Measurements from ENCODE around the gene TRMU.
"Not testable (repeated sequence)": the region's sequence is repeated elsewhere in the genome, so short reads cannot be mapped to it uniquely, and the experiment has no call there.

The TRMU gene

DNA sequence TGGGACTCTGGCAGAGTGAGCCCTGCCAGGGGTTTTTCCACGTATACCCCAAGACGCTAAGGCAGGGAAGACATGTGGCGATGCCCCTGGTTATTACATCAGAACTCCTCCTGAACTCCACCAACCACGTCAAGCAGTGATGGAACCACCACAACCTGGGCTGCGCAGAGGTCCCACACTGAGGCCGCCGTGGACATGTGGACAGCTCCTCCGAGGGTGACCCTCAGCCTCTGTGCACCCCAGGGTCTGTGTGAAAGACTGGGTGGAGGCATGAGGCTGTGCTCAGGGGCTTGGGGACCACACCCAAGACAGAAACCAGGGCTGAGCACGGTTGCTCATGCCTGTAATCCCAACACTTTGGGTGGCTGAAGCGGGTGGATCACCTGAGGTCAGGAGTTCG, 52.2 kb downstream of the TRMU start:
- Mint-ChIP-seq H3K9me3 (no peaks in the 10 kb centered on the region), H3K27ac (no peak overlapping the region), H3K27me3 (no peaks in the 10 kb centered on the region), H3K4me3 (no peak overlapping the region), H3K4me1 (no peaks in the 10 kb centered on the region), H3K36me3 (ENCODE audit: low read depth) (no peaks in the 10 kb centered on the region)
- ATAC-seq (no peak), DNase-seq (no peak)

DNA sequence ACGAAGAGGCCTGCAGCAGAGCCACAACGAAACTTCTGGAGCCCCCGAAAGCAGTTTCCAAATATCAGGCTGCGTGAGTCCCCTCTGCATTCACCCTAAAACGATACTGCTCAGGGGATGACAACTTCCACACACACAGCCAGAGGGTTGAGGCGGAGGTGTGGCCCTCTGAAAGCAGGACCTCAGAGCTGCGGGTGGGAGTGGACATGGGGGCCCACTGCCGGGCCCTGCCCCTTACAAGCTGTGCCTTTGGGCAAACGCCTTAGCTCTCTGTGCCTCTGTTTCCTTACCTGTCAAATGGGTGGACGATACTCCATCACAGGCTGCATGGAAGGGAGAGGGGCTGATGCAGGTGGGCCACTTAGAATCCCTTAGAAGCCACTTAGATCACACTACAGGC, 53.1 kb downstream of the TRMU start:
- Mint-ChIP-seq H3K36me3 (ENCODE audit: low read depth) (no peaks in the 10 kb centered on the region), H3K4me1 (peaks cover 1% of the 10 kb centered on the region), H3K9me3 (no peaks in the 10 kb centered on the region), H3K27me3 (no peaks in the 10 kb centered on the region), H3K27ac (no peak overlapping the region), H3K4me3 (no peak overlapping the region)
- ATAC-seq (no peak), DNase-seq (no peak)

DNA sequence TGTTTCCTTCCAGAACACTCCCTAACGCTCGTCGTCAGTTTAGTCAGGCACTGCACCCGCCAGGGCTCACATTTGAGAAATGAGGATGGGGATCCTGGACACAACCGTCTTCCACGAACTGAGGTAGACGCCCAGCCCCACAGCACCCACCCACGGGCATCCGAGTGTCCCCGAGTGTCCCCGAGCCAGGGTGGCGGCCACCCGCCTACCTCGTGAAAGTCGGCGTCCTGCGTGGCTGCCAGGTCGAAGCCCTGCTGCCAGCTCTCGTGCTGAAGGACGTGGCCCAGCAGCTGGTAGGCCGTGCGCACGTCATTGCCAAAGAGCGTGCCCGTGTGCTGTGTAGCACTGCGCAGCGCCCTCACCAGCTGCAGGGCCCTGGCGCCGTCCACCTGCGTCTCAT, 53.6 kb downstream of the TRMU start:
- H3K27me3 Mint-ChIP-seq, result no peaks in the 10 kb centered on the region

DNA sequence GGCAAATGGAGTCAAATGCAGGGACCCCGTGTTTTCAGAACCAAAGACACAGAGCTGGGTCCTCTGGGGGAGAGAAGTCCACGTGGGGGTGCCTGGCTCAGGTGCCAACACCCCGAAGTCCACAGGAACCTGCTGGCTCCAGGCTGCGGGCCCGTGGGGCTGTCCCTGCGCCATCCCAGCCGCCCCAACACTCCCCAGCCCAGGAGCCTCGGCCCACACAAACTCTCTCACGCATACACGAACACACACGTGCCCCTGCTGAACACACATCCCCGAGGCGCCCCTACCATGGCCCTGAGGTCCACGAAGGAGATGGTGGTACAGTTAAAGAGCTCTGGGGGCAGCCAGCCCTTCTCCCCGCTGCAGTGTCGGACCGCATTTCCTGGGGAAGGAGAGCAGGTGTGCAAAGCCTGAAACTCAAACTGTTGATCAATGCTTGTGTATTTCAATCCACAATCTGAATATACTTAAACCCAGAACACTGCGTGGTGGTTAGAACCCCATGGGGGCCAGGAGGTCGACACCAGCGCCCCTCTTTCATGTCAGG, 54.7 kb downstream of the TRMU start:
- H3K36me3 Mint-ChIP-seq (ENCODE audit: low read depth), result no peaks in the 10 kb centered on the region
- DNase-seq (no peak), ATAC-seq (no peak)
- no peaks in the 10 kb centered on the region for H3K27me3 Mint-ChIP-seq
- peaks cover 7% of the 10 kb centered on the region for H3K4me1 Mint-ChIP-seq
- no peak overlapping the region for H3K27ac Mint-ChIP-seq
- no peak overlapping the region for H3K4me3 Mint-ChIP-seq
- H3K9me3 Mint-ChIP-seq, result no peaks in the 10 kb centered on the region

More for the DNA sequence above, 53.6 kb downstream of the TRMU start:
- Mint-ChIP-seq H3K4me3 (no peak overlapping the region), H3K36me3 (ENCODE audit: low read depth) (no peaks in the 10 kb centered on the region), H3K4me1 (peaks cover 5% of the 10 kb centered on the region), H3K27ac (no peak overlapping the region), H3K9me3 (no peaks in the 10 kb centered on the region)
- ATAC-seq, result no peak
- DNase-seq, result no peak

DNA sequence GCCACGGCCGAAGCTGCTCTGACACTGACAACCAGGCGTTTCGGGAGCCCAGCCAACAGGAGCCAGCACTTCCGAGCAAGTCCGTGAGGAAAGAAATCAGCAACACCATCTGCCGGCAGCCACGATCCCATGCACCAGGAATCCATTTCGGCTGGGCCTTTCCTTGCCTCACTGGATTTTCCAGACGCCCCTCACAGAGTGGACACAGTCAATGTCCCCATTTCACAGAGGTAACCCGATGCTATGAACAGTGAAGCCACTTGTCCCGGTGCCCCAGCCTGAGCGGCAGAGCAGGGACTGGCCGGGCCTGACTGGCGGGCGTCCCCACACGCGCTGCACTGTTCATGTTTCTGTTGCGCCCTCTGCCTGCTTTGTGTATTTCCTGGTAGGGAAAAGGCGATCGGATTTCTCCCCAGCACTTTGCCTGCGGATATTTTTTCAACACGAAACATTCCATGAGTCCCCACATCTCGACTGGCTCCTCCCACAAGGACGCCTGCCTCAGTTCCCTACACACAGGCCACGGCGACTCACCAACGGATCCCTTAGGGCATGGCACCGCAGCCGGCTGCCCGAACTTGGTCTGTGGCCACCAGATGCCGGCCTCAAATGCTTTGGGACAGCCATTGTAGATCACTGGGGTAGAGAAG, 55.3 kb downstream of the TRMU start:
- Mint-ChIP-seq H3K36me3 (ENCODE audit: low read depth) (no peaks in the 10 kb centered on the region), H3K9me3 (no peaks in the 10 kb centered on the region), H3K27me3 (no peaks in the 10 kb centered on the region), H3K4me3 (no peak overlapping the region), H3K4me1 (peaks cover 7% of the 10 kb centered on the region), H3K27ac (no peak overlapping the region)
- ATAC-seq (no peak), DNase-seq (no peak)

DNA sequence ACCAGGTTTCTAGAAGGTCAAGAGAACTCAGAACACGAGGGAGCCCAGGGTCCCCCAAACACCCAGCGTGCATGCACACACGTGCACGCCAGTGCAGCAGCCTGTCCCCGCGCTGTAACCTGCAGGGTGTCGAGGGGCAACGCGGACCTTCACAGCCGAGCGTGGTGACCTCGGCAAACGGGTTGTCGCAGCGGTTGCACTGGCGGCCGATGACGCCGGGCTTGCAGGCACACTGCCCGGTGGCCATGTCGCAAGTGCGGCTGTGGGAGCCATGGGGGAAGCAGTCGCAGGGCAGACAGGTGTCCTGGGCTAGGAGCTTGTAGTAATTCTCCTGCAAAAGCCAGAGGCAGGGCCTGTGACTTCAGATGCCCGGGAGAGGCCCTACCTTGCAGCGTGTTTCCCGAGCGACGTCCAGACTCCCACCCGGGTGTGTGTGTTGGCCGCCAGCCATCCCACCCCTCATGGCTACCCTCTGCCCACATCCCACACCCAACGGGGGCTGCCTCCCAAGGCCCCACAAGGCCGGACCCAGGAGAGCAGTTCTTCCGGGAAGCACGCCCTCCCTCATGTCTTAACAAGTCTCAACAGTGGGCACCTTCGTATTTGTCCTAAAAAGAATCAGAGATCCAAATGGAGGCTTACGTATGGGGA, 56.1 kb downstream of the TRMU start:
- ATAC-seq (no peak), DNase-seq (no peak)
- Mint-ChIP-seq H3K36me3 (ENCODE audit: low read depth) (no peaks in the 10 kb centered on the region), H3K9me3 (no peaks in the 10 kb centered on the region), H3K4me1 (peaks cover 7% of the 10 kb centered on the region), H3K27ac (no peak overlapping the region), H3K27me3 (no peaks in the 10 kb centered on the region), H3K4me3 (no peak overlapping the region)

DNA sequence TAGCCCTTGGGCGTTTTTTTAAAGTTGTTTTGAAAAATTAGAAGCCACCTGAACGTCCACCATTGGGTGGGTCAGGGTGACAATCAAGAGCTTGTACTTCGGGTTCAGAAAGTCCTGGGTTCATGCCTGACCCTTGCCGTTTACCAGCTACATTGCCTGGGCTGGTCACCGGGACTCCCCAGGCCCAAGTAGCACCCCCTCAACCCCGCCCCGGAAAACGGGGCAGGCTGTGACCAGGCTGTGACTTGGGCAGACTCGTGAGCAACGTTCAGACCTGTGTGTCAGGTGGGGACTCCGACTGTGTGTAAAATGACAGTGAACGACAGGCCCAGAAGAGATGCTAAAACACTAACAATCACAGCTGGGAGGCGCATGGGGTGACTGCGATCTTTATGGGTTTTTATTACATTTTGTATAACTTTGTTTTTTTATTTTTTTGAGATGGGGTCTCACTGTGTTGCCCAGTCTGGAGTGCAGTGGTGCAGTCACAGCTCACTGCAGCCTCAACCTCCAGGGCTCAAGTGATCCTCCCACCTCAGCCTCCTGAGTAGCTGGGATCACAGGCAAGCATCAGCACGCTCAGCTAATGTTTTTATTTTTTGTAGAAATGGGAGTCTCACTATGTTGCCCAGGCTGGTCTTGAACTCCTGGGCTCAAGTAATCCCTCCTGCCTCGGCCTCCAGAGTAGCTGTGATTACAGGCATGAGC, 56.8 kb downstream of the TRMU start:
- DNase-seq (no peak), ATAC-seq (no peak)
- no peaks in the 10 kb centered on the region for H3K9me3 Mint-ChIP-seq
- H3K4me1 Mint-ChIP-seq, result peaks cover 7% of the 10 kb centered on the region
- H3K36me3 Mint-ChIP-seq (ENCODE audit: low read depth), result no peaks in the 10 kb centered on the region
- no peak overlapping the region for H3K27ac Mint-ChIP-seq
- H3K4me3 Mint-ChIP-seq, result no peak overlapping the region
- H3K27me3 Mint-ChIP-seq, result no peaks in the 10 kb centered on the region

DNA sequence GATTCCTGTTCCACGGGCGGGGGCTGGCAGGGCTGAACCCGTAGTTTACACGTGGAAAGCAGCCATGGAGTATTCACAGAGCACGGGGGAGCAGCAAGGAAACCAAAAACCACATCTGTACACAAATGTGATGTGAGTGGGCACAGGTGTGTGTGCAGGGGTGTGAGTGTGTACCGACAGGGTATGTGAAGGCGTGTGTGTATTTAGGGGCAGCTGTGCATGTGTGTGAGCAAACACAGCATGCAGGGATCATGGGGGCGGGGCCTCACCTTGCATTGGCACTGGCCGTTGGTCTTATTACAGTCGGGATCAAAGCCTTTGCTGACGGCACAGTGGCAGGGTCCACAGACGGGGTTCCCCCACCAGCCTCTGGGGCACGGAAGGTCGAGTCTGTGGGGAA, 58.4 kb downstream of the TRMU start:
- no peaks in the 10 kb centered on the region for H3K9me3 Mint-ChIP-seq
- ATAC-seq (no peak), DNase-seq (no peak)
- H3K36me3 Mint-ChIP-seq (ENCODE audit: low read depth), result no peaks in the 10 kb centered on the region
- no peaks in the 10 kb centered on the region for H3K27me3 Mint-ChIP-seq
- no peak overlapping the region for H3K27ac Mint-ChIP-seq
- no peak overlapping the region for H3K4me3 Mint-ChIP-seq
- H3K4me1 Mint-ChIP-seq, result peaks cover 7% of the 10 kb centered on the region

DNA sequence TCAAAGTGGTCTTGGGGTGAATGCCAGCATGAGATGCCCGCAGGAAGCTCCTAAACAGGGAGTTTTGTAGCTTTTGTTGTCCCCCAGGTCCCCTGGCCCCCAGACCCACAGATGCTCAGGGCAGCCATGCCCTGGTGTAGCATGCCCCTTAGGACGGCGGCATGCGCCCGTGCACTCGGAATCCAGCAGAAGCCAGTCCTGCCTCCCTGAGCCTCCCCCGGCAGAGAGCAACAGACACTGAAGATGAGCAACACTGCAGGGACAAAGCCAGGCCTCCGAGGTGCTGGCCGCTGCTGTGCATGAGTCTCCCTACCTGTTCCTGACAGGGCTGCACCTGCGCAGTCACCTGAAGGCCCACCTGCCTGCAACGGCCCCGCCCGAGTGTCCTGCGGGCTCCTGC, 59.1 kb downstream of the TRMU start:
- no peaks in the 10 kb centered on the region for H3K36me3 Mint-ChIP-seq (ENCODE audit: low read depth)
- no peak overlapping the region for H3K4me3 Mint-ChIP-seq
- no peaks in the 10 kb centered on the region for H3K27me3 Mint-ChIP-seq
- H3K4me1 Mint-ChIP-seq, result peaks cover 7% of the 10 kb centered on the region
- no peaks in the 10 kb centered on the region for H3K9me3 Mint-ChIP-seq
- ATAC-seq (no peak), DNase-seq (no peak)
- H3K27ac Mint-ChIP-seq, result no peak overlapping the region

DNA sequence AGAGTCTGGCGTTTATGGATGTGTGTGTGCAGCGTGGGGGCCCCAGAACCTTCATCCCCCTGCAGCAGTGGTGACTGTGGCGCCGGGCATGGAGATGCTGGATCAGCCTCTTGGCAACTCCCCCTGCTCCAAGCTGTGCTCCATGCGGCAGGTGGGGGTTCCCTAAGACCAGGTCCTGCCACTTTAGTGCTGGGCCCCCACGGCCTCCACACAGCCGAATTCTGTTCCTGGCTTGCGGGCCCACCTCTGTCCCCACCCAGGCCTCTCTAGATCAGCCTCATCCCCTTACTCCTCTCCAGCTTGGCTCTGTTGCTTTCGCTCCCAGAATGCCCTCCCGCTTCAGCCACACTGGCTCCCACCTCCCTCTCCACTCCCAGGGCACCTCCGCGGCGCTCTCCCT, 59.6 kb downstream of the TRMU start:
- no peaks in the 10 kb centered on the region for H3K36me3 Mint-ChIP-seq (ENCODE audit: low read depth)

DNA sequence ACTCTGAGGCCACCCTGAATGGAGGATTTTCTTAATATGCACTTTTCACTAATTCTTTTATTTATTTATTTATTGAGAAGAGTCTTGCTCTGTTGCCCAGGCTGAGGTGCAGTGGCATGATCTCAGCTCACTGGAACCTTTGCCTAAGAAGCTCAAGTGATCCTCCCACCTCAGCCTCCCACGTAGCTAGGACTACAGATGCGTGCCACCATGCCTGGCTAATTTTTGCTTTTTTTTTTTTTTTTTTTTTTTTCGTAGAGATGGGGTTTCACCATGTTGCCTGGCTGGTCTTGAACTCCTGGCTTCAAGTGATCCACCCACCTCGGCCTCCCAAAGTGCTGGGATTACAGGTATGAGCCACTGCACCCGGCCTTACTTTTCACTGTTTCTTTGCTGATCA, 61.5 kb downstream of the TRMU start:
- not testable (repeated sequence) for DNase-seq; H3K27me3 Mint-ChIP-seq; H3K9me3 Mint-ChIP-seq; H3K36me3 Mint-ChIP-seq (ENCODE audit: low read depth); H3K27ac Mint-ChIP-seq; H3K4me3 Mint-ChIP-seq; ATAC-seq; H3K4me1 Mint-ChIP-seq

More for the DNA sequence above, 59.6 kb downstream of the TRMU start:
- no peak overlapping the region for H3K27ac Mint-ChIP-seq
- no peaks in the 10 kb centered on the region for H3K27me3 Mint-ChIP-seq
- peaks cover 7% of the 10 kb centered on the region for H3K4me1 Mint-ChIP-seq
- no peaks in the 10 kb centered on the region for H3K9me3 Mint-ChIP-seq
- DNase-seq (no peak), ATAC-seq (no peak)
- no peak overlapping the region for H3K4me3 Mint-ChIP-seq

DNA sequence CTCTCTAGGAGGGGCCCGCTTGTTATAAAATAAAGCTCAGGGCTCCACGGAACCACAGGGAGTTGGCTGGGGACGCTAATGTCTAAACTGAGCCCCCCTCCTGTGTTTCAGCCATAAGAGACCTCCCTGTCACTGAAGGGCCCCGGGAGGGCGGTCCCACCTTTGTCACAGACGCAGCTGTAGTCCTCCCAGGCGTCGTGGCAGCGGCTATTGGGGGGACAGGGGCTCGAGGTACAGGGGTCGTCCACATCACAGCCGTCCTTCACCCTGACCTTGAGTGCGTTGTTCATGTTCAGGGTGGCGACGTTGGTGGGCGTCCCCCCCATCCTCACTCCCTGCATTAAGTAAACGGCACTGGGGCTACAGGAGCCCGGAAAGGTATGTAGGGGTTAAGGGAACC, 62.0 kb downstream of the TRMU start:
- H3K27me3 Mint-ChIP-seq, result no peaks in the 10 kb centered on the region
- H3K36me3 Mint-ChIP-seq (ENCODE audit: low read depth), result no peaks in the 10 kb centered on the region
- H3K9me3 Mint-ChIP-seq, result no peaks in the 10 kb centered on the region
- no peak for ATAC-seq
- peaks cover 7% of the 10 kb centered on the region for H3K4me1 Mint-ChIP-seq
- H3K27ac Mint-ChIP-seq, result no peak overlapping the region
- DNase-seq, result no peak
- H3K4me3 Mint-ChIP-seq, result no peak overlapping the region

DNA sequence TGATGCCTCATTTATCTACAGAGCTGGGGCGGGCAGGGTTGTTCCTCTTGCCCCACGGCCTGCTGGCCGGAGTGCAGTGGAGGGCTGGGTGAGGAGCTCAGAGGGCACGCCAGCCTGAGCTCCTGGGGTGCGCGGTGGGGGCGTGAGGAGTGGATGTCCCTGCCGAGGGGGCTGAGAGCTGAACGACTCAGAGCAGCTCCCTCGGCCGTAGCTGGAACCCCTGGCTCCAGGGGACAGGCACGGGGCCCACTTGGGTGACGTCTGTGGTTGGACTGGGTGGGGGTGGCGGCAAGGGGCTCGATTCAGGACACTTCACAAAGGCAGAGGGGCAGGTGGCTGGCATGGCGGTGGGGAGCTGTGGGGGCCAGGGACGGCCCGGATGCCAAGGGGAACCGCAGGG, 62.4 kb downstream of the TRMU start:
- no peak overlapping the region for H3K27ac Mint-ChIP-seq
- no peak for DNase-seq
- no peak for ATAC-seq
- H3K4me3 Mint-ChIP-seq, result no peak overlapping the region
- H3K36me3 Mint-ChIP-seq (ENCODE audit: low read depth), result no peaks in the 10 kb centered on the region
- no peaks in the 10 kb centered on the region for H3K27me3 Mint-ChIP-seq
- peaks cover 10% of the 10 kb centered on the region for H3K4me1 Mint-ChIP-seq
- no peaks in the 10 kb centered on the region for H3K9me3 Mint-ChIP-seq

DNA sequence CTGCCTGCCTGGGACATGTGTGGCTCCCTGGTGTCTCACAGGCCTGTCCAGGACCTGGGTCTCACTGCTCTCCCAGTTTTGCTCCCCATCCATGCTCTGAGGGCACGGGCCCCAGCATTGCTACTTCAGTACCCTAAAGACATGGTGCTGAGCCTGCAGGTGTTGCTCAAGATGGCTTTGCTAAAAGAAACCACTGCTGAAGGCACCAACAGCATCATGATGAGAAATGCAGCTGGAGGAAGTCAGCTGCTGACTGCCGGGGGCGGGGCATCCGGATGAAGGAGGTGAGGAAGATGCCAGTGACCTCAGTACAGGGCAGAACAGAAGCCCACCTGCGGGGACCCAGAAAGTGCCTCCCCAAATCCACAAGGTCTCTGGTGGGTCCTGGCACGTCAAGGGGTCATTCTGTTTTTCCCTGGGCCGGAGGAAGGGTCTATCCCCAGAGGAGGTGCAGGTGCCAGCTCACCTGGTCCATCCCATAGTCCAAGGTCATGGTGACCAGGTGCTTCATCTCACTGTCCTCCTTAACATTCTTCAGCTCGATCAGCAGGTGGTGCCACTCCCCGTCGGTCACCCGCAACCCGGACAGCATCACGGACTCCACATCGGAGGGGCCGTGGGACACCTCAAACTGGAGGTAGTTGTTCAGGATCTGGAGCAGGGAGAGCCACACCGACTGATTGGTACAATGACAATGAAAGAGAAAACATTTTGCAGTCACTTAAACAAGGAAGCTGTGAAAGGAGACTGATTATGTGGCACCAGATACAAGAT, 63.9 kb downstream of the TRMU start:
- ATAC-seq (no peak), DNase-seq (no peak)
- no peaks in the 10 kb centered on the region for H3K9me3 Mint-ChIP-seq
- H3K4me3 Mint-ChIP-seq, result no peak overlapping the region
- H3K27me3 Mint-ChIP-seq, result no peaks in the 10 kb centered on the region
- H3K4me1 Mint-ChIP-seq, result peaks cover 4% of the 10 kb centered on the region
- no peaks in the 10 kb centered on the region for H3K36me3 Mint-ChIP-seq (ENCODE audit: low read depth)
- H3K27ac Mint-ChIP-seq, result no peak overlapping the region
